ENCODE results near the gene FGF14.
A peak's percentile ranks its signal among the peaks of the same experiment; 100 is the strongest.

Gene FGF14

GRCh38 chr13:102318233-102318632 is 83.6 kb downstream of the FGF14 start:
- in situ Hi-C loops (cut with HindIII; ENCODE audit: low pct_ligation_motif_present, low pct_unique_long_range_greater_than_20kb, low sequenced_read_pairs): no loop called here
- DNase-seq: no peak

- no peak for DNase-seq
Observed at GRCh38 chr13:102317593-102317992, 84.3 kb downstream of the FGF14 start.

GRCh38 chr13:102316732-102317131 is 85.1 kb downstream of the FGF14 start:
- in situ Hi-C loops (cut with HindIII; ENCODE audit: low pct_ligation_motif_present, low pct_unique_long_range_greater_than_20kb, low sequenced_read_pairs): no loop called here
- no peak for DNase-seq

More at GRCh38 chr13:102317593-102317992, 84.3 kb downstream of the FGF14 start:
- in situ Hi-C loops (cut with HindIII; ENCODE audit: low pct_ligation_motif_present, low pct_unique_long_range_greater_than_20kb, low sequenced_read_pairs): no loop called here

- in situ Hi-C loops (cut with HindIII; ENCODE audit: low pct_ligation_motif_present, low pct_unique_long_range_greater_than_20kb, low sequenced_read_pairs): no loop called here
- DNase-seq: no peak
Observed at GRCh38 chr13:102312841-102313240, 89.0 kb downstream of the FGF14 start.

- in situ Hi-C loops (cut with HindIII; ENCODE audit: low pct_ligation_motif_present, low pct_unique_long_range_greater_than_20kb, low sequenced_read_pairs): no loop called here
- DNase-seq: no peak
Observed at GRCh38 chr13:102311901-102312300, 89.9 kb downstream of the FGF14 start.

- in situ Hi-C loops (cut with HindIII; ENCODE audit: low pct_ligation_motif_present, low pct_unique_long_range_greater_than_20kb, low sequenced_read_pairs): no loop called here
- DNase-seq: no peak
Observed at GRCh38 chr13:102311419-102311796, 90.4 kb downstream of the FGF14 start.

GRCh38 chr13:102310691-102311418 is 91.0 kb downstream of the FGF14 start:
- no peak for DNase-seq
- in situ Hi-C loops (cut with HindIII; ENCODE audit: low pct_ligation_motif_present, low pct_unique_long_range_greater_than_20kb, low sequenced_read_pairs): no loop called here

GRCh38 chr13:102309110-102309509 is 92.7 kb downstream of the FGF14 start:
- DNase-seq: no peak
- in situ Hi-C loops (cut with HindIII; ENCODE audit: low pct_ligation_motif_present, low pct_unique_long_range_greater_than_20kb, low sequenced_read_pairs): no loop called here

GRCh38 chr13:102302534-102302933 is 99.3 kb downstream of the FGF14 start:
- in situ Hi-C loops (cut with HindIII; ENCODE audit: low pct_ligation_motif_present, low pct_unique_long_range_greater_than_20kb, low sequenced_read_pairs): no loop called here
- DNase-seq: no peak

GRCh38 chr13:102300379-102300778 is 101.5 kb downstream of the FGF14 start:
- DNase-seq: no peak
- in situ Hi-C loops (cut with HindIII; ENCODE audit: low pct_ligation_motif_present, low pct_unique_long_range_greater_than_20kb, low sequenced_read_pairs): no loop called here

GRCh38 chr13:102299366-102299765 is 102.5 kb downstream of the FGF14 start:
- in situ Hi-C loops (cut with HindIII; ENCODE audit: low pct_ligation_motif_present, low pct_unique_long_range_greater_than_20kb, low sequenced_read_pairs): no loop called here

GRCh38 chr13:102298051-102298450 is 103.8 kb downstream of the FGF14 start:
- in situ Hi-C loops (cut with HindIII; ENCODE audit: low pct_ligation_motif_present, low pct_unique_long_range_greater_than_20kb, low sequenced_read_pairs): no loop called here
- DNase-seq: no peak

More at GRCh38 chr13:102299366-102299765, 102.5 kb downstream of the FGF14 start:
- no peak for DNase-seq

GRCh38 chr13:102295316-102296048 is 106.4 kb downstream of the FGF14 start:
- DNase-seq: no peak
- in situ Hi-C loops (cut with HindIII; ENCODE audit: low pct_ligation_motif_present, low pct_unique_long_range_greater_than_20kb, low sequenced_read_pairs): no loop called here

GRCh38 chr13:102294407-102295018 is 107.3 kb downstream of the FGF14 start:
- DNase-seq: no peak
- in situ Hi-C loops (cut with HindIII; ENCODE audit: low pct_ligation_motif_present, low pct_unique_long_range_greater_than_20kb, low sequenced_read_pairs): no loop called here

- no peak for DNase-seq
- in situ Hi-C loops (cut with HindIII; ENCODE audit: low pct_ligation_motif_present, low pct_unique_long_range_greater_than_20kb, low sequenced_read_pairs): no loop called here
Observed at GRCh38 chr13:102293723-102294122, 108.1 kb downstream of the FGF14 start.

- no peak for DNase-seq
- in situ Hi-C loops (cut with HindIII; ENCODE audit: low pct_ligation_motif_present, low pct_unique_long_range_greater_than_20kb, low sequenced_read_pairs): no loop called here
Observed at GRCh38 chr13:102291587-102292218, 110.1 kb downstream of the FGF14 start.

GRCh38 chr13:102289606-102290005 is 112.2 kb downstream of the FGF14 start:
- no peak for DNase-seq

GRCh38 chr13:102286326-102286725 is 115.5 kb downstream of the FGF14 start:
- in situ Hi-C loops (cut with HindIII; ENCODE audit: low pct_ligation_motif_present, low pct_unique_long_range_greater_than_20kb, low sequenced_read_pairs): no loop called here
- peak; percentile 74 for DNase-seq

More at GRCh38 chr13:102289606-102290005, 112.2 kb downstream of the FGF14 start:
- in situ Hi-C loops (cut with HindIII; ENCODE audit: low pct_ligation_motif_present, low pct_unique_long_range_greater_than_20kb, low sequenced_read_pairs): no loop called here

- peak; percentile 36 for DNase-seq
- in situ Hi-C loops (cut with HindIII; ENCODE audit: low pct_ligation_motif_present, low pct_unique_long_range_greater_than_20kb, low sequenced_read_pairs): no loop called here
Observed at GRCh38 chr13:102280366-102280765, 121.5 kb downstream of the FGF14 start.

Measured in ACHN (cell line).